Hepatocyte (in vitro differentiated cells): ENCODE measurements around the gene ASB10. TPM values are rescaled to one million over a fixed set of nuclear protein-coding genes. Genes with fewer than 3 reads are reported as not detected.

Experiments used
- DNase-seq: peaks from one replicate; pipeline ENCODE4 v3.0.0-alpha.2; 2016; ENCODE audit warnings: low spot score
- H2AFZ ChIP-seq: fragments of 200-600 bp; sonication (generic); 2 replicates; pipeline ENCODE4 v1.6.0; 2016; ENCODE audit warnings: antibody characterized with exemption, mild to moderate bottlenecking
- H3K27ac ChIP-seq: fragments of 200-600 bp; sonication (generic); 2 replicates; pipeline ENCODE4 v1.5.1; 2016; ENCODE audit warnings: mild to moderate bottlenecking
- H3K27me3 ChIP-seq: fragments of 200-600 bp; sonication (generic); 2 replicates; pipeline ENCODE4 v1.6.1; 2016
- H3K36me3 ChIP-seq: fragments of 200-600 bp; sonication (generic); replicated peaks from 2 replicates; pipeline ENCODE4 v1.5.1; 2016; ENCODE audit warnings: low read depth; ENCODE audit not compliant: insufficient read depth
- H3K4me1 ChIP-seq: fragments of 200-600 bp; sonication (generic); 2 replicates; pipeline ENCODE4 v1.5.1; 2016; ENCODE audit warnings: mild to moderate bottlenecking, moderate library complexity; ENCODE audit not compliant: insufficient read depth
- H3K4me2 ChIP-seq: fragments of 200-600 bp; sonication (generic); 2 replicates; pipeline ENCODE4 v1.6.0; 2016
- H3K4me3 ChIP-seq: fragments of 200-600 bp; sonication (generic); 2 replicates; pipeline ENCODE4 v1.5.1; 2016; ENCODE audit warnings: mild to moderate bottlenecking
- H3K79me2 ChIP-seq: fragments of 200-600 bp; sonication (generic); 2 replicates; pipeline ENCODE4 v1.6.0; 2017; ENCODE audit warnings: mild to moderate bottlenecking
- H3K9me2 ChIP-seq: fragments of 200-600 bp; sonication (generic); replicated peaks from 2 replicates; pipeline ENCODE4 v1.6.0; 2017; ENCODE audit warnings: mild to moderate bottlenecking; ENCODE audit not compliant: insufficient read depth
- H3K9me3 ChIP-seq: fragments of 200-600 bp; sonication (generic); 2 replicates; pipeline ENCODE4 v1.5.1; 2016; ENCODE audit warnings: low read depth, mild to moderate bottlenecking
- H4K20me1 ChIP-seq: fragments of 200-600 bp; sonication (generic); 2 replicates; pipeline ENCODE4 v1.6.0; 2016; ENCODE audit warnings: mild to moderate bottlenecking; ENCODE audit not compliant: insufficient read depth, poor library complexity, severe bottlenecking
- EZH2 ChIP-seq: fragments of 200-600 bp; sonication (generic); IDR thresholded peaks from 2 replicates; pipeline ENCODE4 v1.6.1; 2016; ENCODE audit warnings: antibody characterized with exemption, mild to moderate bottlenecking, borderline replicate concordance
- EZH2phosphoT487 ChIP-seq: fragments of 200-600 bp; sonication (generic); IDR thresholded peaks from one replicate; pipeline ENCODE4 v1.6.1; 2018; ENCODE audit warnings: antibody characterized with exemption, mild to moderate bottlenecking, low read depth, moderate library complexity; ENCODE audit not compliant: unreplicated experiment, severe bottlenecking
- WGBS: methylation state at CpG from one replicate; pipeline ENCODE4 v1.1.6; 2016; ENCODE audit warnings: low lambda C conversion rate; ENCODE audit errors: missing lambda C conversion rate; 5-methylcytosine and 5-hydroxymethylcytosine counted together
- polyA plus RNA-seq: library from polyadenylated mRNA; unstranded; fragments of >200 nt; fragmentation: Nextera tagmentation; extraction: Ambion mirVana; gene quantifications from 2 replicates; pipeline ENCODE4 v1.2.1, GENCODE V29; 2016
- total RNA-seq: library from RNA; depleted of rRNA; stranded (reverse); fragments of >200 nt; gene quantifications from 2 replicates; pipeline ENCODE4 v1.2.3, GENCODE V29; 2014
- TF ChIP-seq, protein P1 (sequence below): fragments of 200-600 bp; sonication (generic); IDR thresholded peaks from 2 replicates; pipeline ENCODE4 v1.5.1; 2016; ENCODE audit warnings: antibody characterized with exemption, mild to moderate bottlenecking; ENCODE audit not compliant: poor library complexity

Gene ASB10
- total and polyA plus RNA-seq, 2 experiments from 2014 or later: not detected

GRCh38 chr7:151148319-151149259, 38.5 kb downstream of the ASB10 start:
- no peaks in the 10 kb centered on the region for H3K9me3 ChIP-seq
- DNase-seq: no peak
- WGBS: 75% methylated on average over 22 of the region's 22 CpGs

GRCh38 chr7:151146761-151147160, 40.3 kb downstream of the ASB10 start:
- Histone ChIP-seq H3K27me3 (peaks cover 12% of the 10 kb centered on the region), H3K9me2 (no peaks in the 10 kb centered on the region), H3K4me1 (no peaks in the 10 kb centered on the region), H2AFZ (no peak overlapping the region), H3K4me2 (no peak overlapping the region), H4K20me1 (no peaks in the 10 kb centered on the region), H3K79me2 (no peaks in the 10 kb centered on the region), H3K27ac (no peak overlapping the region), H3K4me3 (no peak overlapping the region), H3K9me3 (no peaks in the 10 kb centered on the region), H3K36me3 (no peaks in the 10 kb centered on the region)
- WGBS: 88% methylated on average over 3 of the region's 3 CpGs
- TF ChIP-seq EZH2phosphoT487: no peak
- no peak for TF ChIP-seq EZH2
- TF ChIP-seq, protein P1, sequence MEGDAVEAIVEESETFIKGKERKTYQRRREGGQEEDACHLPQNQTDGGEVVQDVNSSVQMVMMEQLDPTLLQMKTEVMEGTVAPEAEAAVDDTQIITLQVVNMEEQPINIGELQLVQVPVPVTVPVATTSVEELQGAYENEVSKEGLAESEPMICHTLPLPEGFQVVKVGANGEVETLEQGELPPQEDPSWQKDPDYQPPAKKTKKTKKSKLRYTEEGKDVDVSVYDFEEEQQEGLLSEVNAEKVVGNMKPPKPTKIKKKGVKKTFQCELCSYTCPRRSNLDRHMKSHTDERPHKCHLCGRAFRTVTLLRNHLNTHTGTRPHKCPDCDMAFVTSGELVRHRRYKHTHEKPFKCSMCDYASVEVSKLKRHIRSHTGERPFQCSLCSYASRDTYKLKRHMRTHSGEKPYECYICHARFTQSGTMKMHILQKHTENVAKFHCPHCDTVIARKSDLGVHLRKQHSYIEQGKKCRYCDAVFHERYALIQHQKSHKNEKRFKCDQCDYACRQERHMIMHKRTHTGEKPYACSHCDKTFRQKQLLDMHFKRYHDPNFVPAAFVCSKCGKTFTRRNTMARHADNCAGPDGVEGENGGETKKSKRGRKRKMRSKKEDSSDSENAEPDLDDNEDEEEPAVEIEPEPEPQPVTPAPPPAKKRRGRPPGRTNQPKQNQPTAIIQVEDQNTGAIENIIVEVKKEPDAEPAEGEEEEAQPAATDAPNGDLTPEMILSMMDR: no peak
- DNase-seq: no peak

More at GRCh38 chr7:151148319-151149259, 38.5 kb downstream of the ASB10 start:
- Histone ChIP-seq H3K4me1 (no peaks in the 10 kb centered on the region), H3K79me2 (no peaks in the 10 kb centered on the region), H3K27ac (no peak overlapping the region), H3K9me2 (no peaks in the 10 kb centered on the region), H2AFZ (no peak overlapping the region), H3K4me2 (no peak overlapping the region), H3K36me3 (no peaks in the 10 kb centered on the region), H4K20me1 (no peaks in the 10 kb centered on the region), H3K27me3 (peaks cover 21% of the 10 kb centered on the region), H3K4me3 (no peak overlapping the region)
- TF ChIP-seq, protein P1: no peak
- no peak for TF ChIP-seq EZH2
- TF ChIP-seq EZH2phosphoT487: no peak

DNA sequence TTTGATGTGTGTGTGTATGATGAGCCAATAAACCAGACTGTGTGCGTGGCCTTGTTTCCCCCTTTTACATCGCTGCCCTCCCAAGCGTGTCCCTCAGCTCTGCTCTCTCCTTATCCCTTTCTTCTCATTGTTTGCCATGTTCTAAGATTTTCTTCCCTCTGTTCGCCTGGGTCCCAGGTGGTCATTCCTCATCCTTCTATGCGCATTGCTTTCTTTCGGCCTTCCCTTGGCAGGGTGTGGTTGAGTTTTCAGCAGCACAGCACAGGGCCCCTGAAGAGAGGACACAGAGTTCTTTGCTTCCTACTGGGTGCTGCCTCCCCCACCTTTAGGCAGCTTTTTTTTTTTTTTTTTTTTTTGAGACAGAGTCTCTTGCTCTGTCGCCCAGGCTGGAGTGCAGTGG, 42.7 kb downstream of the ASB10 start:
- Histone ChIP-seq H3K79me2 (no peaks in the 10 kb centered on the region), H3K27ac (no peak overlapping the region), H2AFZ (no peak overlapping the region), H3K4me3 (no peak overlapping the region), H3K36me3 (no peaks in the 10 kb centered on the region), H3K9me2 (no peaks in the 10 kb centered on the region), H3K4me1 (no peaks in the 10 kb centered on the region), H3K27me3 (no peaks in the 10 kb centered on the region), H4K20me1 (no peaks in the 10 kb centered on the region), H3K9me3 (no peaks in the 10 kb centered on the region), H3K4me2 (no peak overlapping the region)
- 96% methylated on average over 7 of the region's 7 CpGs for WGBS
- no peak for DNase-seq
- TF ChIP-seq, protein P1: no peak
- TF ChIP-seq EZH2phosphoT487: no peak
- no peak for TF ChIP-seq EZH2
